GM23338 (cell line): ENCODE measurements around the gene LRRC51. TPM values are rescaled to one million over a fixed set of nuclear protein-coding genes. Genes with fewer than 3 reads are reported as not detected.

Experiments
- ATAC-seq: fragments of 200-7000 bp; cut with Tn5 transposase; 3 replicates; pipeline ENCODE4 v1.9.1; 2020
- DNase-seq: peaks from one replicate; pipeline ENCODE4 v3.0.0-alpha.2; 2015; ENCODE audit warnings: low spot score
- H2AFZ ChIP-seq: fragments of 200-600 bp; sonication (generic); 2 replicates; pipeline ENCODE4 v1.8.0; 2016; ENCODE audit warnings: antibody characterized with exemption, mild to moderate bottlenecking, moderate library complexity
- H3F3A ChIP-seq: fragments of 200-600 bp; sonication (generic); replicated peaks from 2 replicates; pipeline ENCODE4 v1.8.0; 2017; ENCODE audit warnings: antibody characterized with exemption, mixed run types, low read depth
- H3K27ac ChIP-seq: fragments of 200-600 bp; sonication (generic); 2 replicates; pipeline ENCODE4 v1.6.1; 2016; ENCODE audit warnings: low read depth
- H3K27me3 ChIP-seq: fragments of 200-600 bp; sonication (generic); 2 replicates; pipeline ENCODE4 v1.8.0; 2016; ENCODE audit warnings: mild to moderate bottlenecking, mixed run types, moderate library complexity; ENCODE audit not compliant: insufficient read depth
- H3K36me3 ChIP-seq: fragments of 200-600 bp; sonication (generic); 2 replicates; pipeline ENCODE4 v1.8.0; 2016; ENCODE audit warnings: mild to moderate bottlenecking; ENCODE audit not compliant: insufficient read depth
- H3K4me1 ChIP-seq: fragments of 200-600 bp; sonication (generic); 2 replicates; pipeline ENCODE4 v1.8.0; 2016; ENCODE audit warnings: mild to moderate bottlenecking, moderate library complexity; ENCODE audit not compliant: insufficient read depth
- H3K4me2 ChIP-seq: fragments of 200-600 bp; sonication (generic); 2 replicates; pipeline ENCODE4 v1.7.1; 2017; ENCODE audit warnings: mixed run types
- H3K4me3 ChIP-seq: fragments of 200-600 bp; sonication (generic); 2 replicates; pipeline ENCODE4 v1.6.1; 2016; ENCODE audit warnings: mixed run types
- H3K79me2 ChIP-seq: fragments of 200-600 bp; sonication (generic); replicated peaks from 2 replicates; pipeline ENCODE4 v1.8.0; 2017; ENCODE audit warnings: mild to moderate bottlenecking; ENCODE audit not compliant: insufficient read depth
- H3K9me2 ChIP-seq: fragments of 200-600 bp; sonication (generic); 2 replicates; pipeline ENCODE4 v1.8.0; 2017; ENCODE audit not compliant: insufficient read depth
- H4K20me1 ChIP-seq: fragments of 200-600 bp; sonication (generic); replicated peaks from 2 replicates; pipeline ENCODE4 v1.8.0; 2017; ENCODE audit warnings: mild to moderate bottlenecking; ENCODE audit not compliant: insufficient read depth
- H3K27ac Mint-ChIP-seq: 2 replicates; pipeline ENCODE4 v1.8.0; 2020; ENCODE audit warnings: inconsistent platforms, mild to moderate bottlenecking, moderate library complexity, mixed read lengths
- H3K27me3 Mint-ChIP-seq: 3 replicates; pipeline ENCODE4 v1.8.0; 2022; ENCODE audit warnings: low read depth, mild to moderate bottlenecking, moderate library complexity, mixed read lengths, inconsistent platforms; ENCODE audit not compliant: insufficient read depth, poor library complexity
- H3K36me3 Mint-ChIP-seq: 3 replicates; pipeline ENCODE4 v1.8.0; 2021; ENCODE audit warnings: low read depth, mild to moderate bottlenecking, inconsistent platforms, moderate library complexity, mixed read lengths
- H3K4me1 Mint-ChIP-seq: 3 replicates; pipeline ENCODE4 v1.8.0; 2020; ENCODE audit warnings: mild to moderate bottlenecking, inconsistent platforms, mixed read lengths
- H3K4me3 Mint-ChIP-seq: 3 replicates; pipeline ENCODE4 v1.8.0; 2021; ENCODE audit warnings: moderate library complexity, mild to moderate bottlenecking, inconsistent platforms, mixed read lengths
- H3K9me3 Mint-ChIP-seq: 3 replicates; pipeline ENCODE4 v1.8.0; 2020; ENCODE audit warnings: moderate library complexity, mild to moderate bottlenecking, inconsistent platforms, mixed read lengths
- CREB1 ChIP-seq: fragments of 250-450 bp; sonication (Bioruptor Pico); IDR thresholded peaks from 2 replicates; pipeline ENCODE4 v1.5.0; 2020; ENCODE audit warnings: low read depth, mild to moderate bottlenecking, moderate library complexity
- CTCF ChIP-seq, 2 experiments: fragments of 200-600 bp in 1 of 2; sonication (generic) in 1 of 2; conservative IDR thresholded peaks; 2 replicates each; pipeline versions ENCODE4 v1.5.1 to v1.6.1; 2016 to 2017; ENCODE audit warnings: antibody characterized with exemption in 2 of 2, low read depth in 2 of 2, mild to moderate bottlenecking in 2 of 2, moderate library complexity in 1 of 2
- ETS1 ChIP-seq: IDR thresholded peaks from 2 replicates; pipeline ENCODE4 v1.6.1; 2016; ENCODE audit warnings: antibody characterized with exemption
- EZH2phosphoT487 ChIP-seq: fragments of 200-600 bp; sonication (generic); IDR thresholded peaks from one replicate; pipeline ENCODE4 v1.8.1; 2018; ENCODE audit warnings: antibody characterized with exemption; ENCODE audit not compliant: unreplicated experiment
- JUNB ChIP-seq: IDR thresholded peaks from one replicate; pipeline ENCODE4 v1.6.1; 2016; ENCODE audit warnings: antibody characterized with exemption; ENCODE audit not compliant: unreplicated experiment
- NANOG ChIP-seq: IDR thresholded peaks from 2 replicates; pipeline ENCODE4 v1.6.1; 2016; ENCODE audit warnings: antibody characterized with exemption, borderline replicate concordance
- POLR2AphosphoS5 ChIP-seq: IDR thresholded peaks from 2 replicates; pipeline ENCODE4 v1.6.1; 2016; ENCODE audit warnings: antibody characterized with exemption, low read depth
- REST ChIP-seq: IDR thresholded peaks from one replicate; pipeline ENCODE4 v1.6.1; 2018; ENCODE audit warnings: antibody characterized with exemption; ENCODE audit not compliant: unreplicated experiment
- STAT1 ChIP-seq: IDR thresholded peaks from one replicate; pipeline ENCODE4 v1.6.1; 2016; ENCODE audit warnings: antibody characterized with exemption; ENCODE audit not compliant: unreplicated experiment
- ZNF114 ChIP-seq: fragments of 250-450 bp; sonication (Bioruptor Pico); IDR thresholded peaks from 2 replicates; pipeline ENCODE4 v1.5.0; 2020; ENCODE audit warnings: mild to moderate bottlenecking, moderate library complexity
- ZNF331 ChIP-seq: fragments of 250-450 bp; sonication (Bioruptor Pico); IDR thresholded peaks from 2 replicates; pipeline ENCODE4 v1.5.0; 2020; ENCODE audit warnings: low read depth, mild to moderate bottlenecking, moderate library complexity
- ZNF462 ChIP-seq: fragments of 250-450 bp; sonication (Bioruptor Pico); IDR thresholded peaks from 2 replicates; pipeline ENCODE4 v1.5.0; 2020; ENCODE audit warnings: mild to moderate bottlenecking, moderate library complexity
- polyA plus RNA-seq: library from polyadenylated mRNA; unstranded; fragments of >200 nt; fragmentation: Nextera tagmentation; extraction: Ambion mirVana; gene quantifications from 2 replicates; pipeline ENCODE4 v1.2.1, GENCODE V29; 2016
- total RNA-seq: library from RNA; depleted of rRNA; stranded (reverse); fragments of >200 nt; shearing (Covaris generic); gene quantifications from 2 replicates; pipeline ENCODE4 v1.2.3, GENCODE V29; 2014

Gene LRRC51
- total and polyA plus RNA-seq, 2 experiments from 2014 or later = 3.6 to 4.2 TPM

- H3K4me3 Mint-ChIP-seq = no peak overlapping the region
- Histone ChIP-seq H3K4me1 (no peaks in the 10 kb centered on the region), H3K79me2 (no peaks in the 10 kb centered on the region), H2AFZ (no peak overlapping the region), H3K27me3 (no peaks in the 10 kb centered on the region), H3K4me3 (no peak overlapping the region), H4K20me1 (no peaks in the 10 kb centered on the region), H3K9me2 (no peaks in the 10 kb centered on the region), H3K27ac (no peak overlapping the region), H3F3A (no peaks in the 10 kb centered on the region), H3K4me2 (no peak overlapping the region), H3K36me3 (no peaks in the 10 kb centered on the region; the same call in 1 of the 2 replicates)
- no peak for TF ChIP-seq EZH2phosphoT487
- TF ChIP-seq ETS1 = no peak
- no peak for TF ChIP-seq ZNF462 (CRISPR knock-in tag)
- TF ChIP-seq ZNF114 (CRISPR knock-in tag) = no peak
- TF ChIP-seq NANOG = no peak
- no peak for TF ChIP-seq ZNF331 (CRISPR knock-in tag)
- no peak for TF ChIP-seq STAT1
- no peak for TF ChIP-seq REST
- no peak for TF ChIP-seq POLR2AphosphoS5
- TF ChIP-seq JUNB = no peak
- TF ChIP-seq CREB1 (CRISPR knock-in tag) = no peak
- TF ChIP-seq CTCF (conservative IDR thresholded peaks at IDR 0.05; ENCODE audit: low read depth in 2 of 2) = no peak
- peaks cover 10% of the 10 kb centered on the region for H3K27me3 Mint-ChIP-seq
- no peak for DNase-seq
- no peak overlapping the region for H3K27ac Mint-ChIP-seq
- ATAC-seq = no peak
- H3K9me3 Mint-ChIP-seq = peaks cover 42% of the 10 kb centered on the region
- H3K36me3 Mint-ChIP-seq = peaks cover 18% of the 10 kb centered on the region
- H3K4me1 Mint-ChIP-seq = no peaks in the 10 kb centered on the region; the same call in 2 of the 3 replicates
Measured at GRCh38 chr11:72129381-72129780, 48.7 kb downstream of the LRRC51 start.
